HepG2 (cell line): Measurements from ENCODE around the gene ARL11. TPM values are rescaled to one million over a fixed set of nuclear protein-coding genes. Genes with fewer than 3 reads are reported as not detected.

Source experiments
- ATAC-seq: fragments of 200-7000 bp; cut with Tn5 transposase; 3 replicates; pipeline ENCODE4 v1.9.1; 2020; ENCODE audit warnings: mild to moderate bottlenecking, moderate library complexity
- BruUV-seq: library from RNA; stranded (reverse); fragments of 400-500 nt; replicated peaks from 2 replicates; lab custom pipeline; 2021; lab: Mats Ljungman, UMichigan
- CTCF ChIA-PET: fragments of 300-600 bp; formaldehyde crosslinking; extraction: SDS; loops from one replicate; lab custom pipeline; 2021; ENCODE audit warnings: low total read pairs, inconsistent platforms, low intra/inter-chr PET ratio; lab: Yijun Ruan, JAX
- POLR2A ChIA-PET: fragments of 350-600 bp; sonication (Branson Sonifier 250); formaldehyde crosslinking; loops from one replicate; lab custom pipeline; 2020; ENCODE audit warnings: antibody characterized with exemption, inconsistent platforms; lab: Yijun Ruan, JAX
- DNase-seq: peaks from one replicate; pipeline ENCODE4 v3.0.0-alpha.2; 2015; ENCODE audit warnings: low spot score
- FAIRE-seq: peaks from 3 replicates; lab custom pipeline; 2011; peaks lifted over from hg19 to GRCh38; lab: Jason Lieb, UNC
- H2AFZ ChIP-seq: one replicate; pipeline ENCODE4 v1.6.1; 2011; ENCODE audit warnings: low read length, inconsistent platforms
- H3K27ac ChIP-seq: fragments of 300-600 bp; 3 replicates; pipeline ENCODE4 v1.8.0; 2011; ENCODE audit warnings: mixed run types, mild to moderate bottlenecking, mixed read lengths, low read length, inconsistent platforms; ENCODE audit not compliant: insufficient read depth; ENCODE audit errors: extremely low read length
- H3K27me3 ChIP-seq, 2 experiments: fragments of 200-600 bp in 1 of 2; 2 replicates in 1 of 2; 3 replicates in 1 of 2; pipeline versions ENCODE4 v1.6.0 to v1.8.0; 2011; ENCODE audit warnings: low read length in 2 of 2, mild to moderate bottlenecking in 2 of 2, moderate library complexity in 2 of 2, inconsistent platforms in 1 of 2; ENCODE audit not compliant: insufficient read depth in 2 of 2, control insufficient read depth in 1 of 2
- H3K36me3 ChIP-seq, 2 experiments: fragments of 200-600 bp in 1 of 2; replicated peaks in 1 of 2; 2 replicates in 1 of 2; 3 replicates in 1 of 2; pipeline versions ENCODE4 v1.5.1 to v1.8.0; 2011; ENCODE audit warnings: low read length in 2 of 2, inconsistent platforms in 1 of 2; ENCODE audit not compliant: insufficient read depth in 2 of 2, control insufficient read depth in 1 of 2
- H3K4me1 ChIP-seq: 2 replicates; pipeline ENCODE4 v1.5.1; 2012; ENCODE audit warnings: low read length, inconsistent platforms; ENCODE audit not compliant: insufficient read depth
- H3K4me2 ChIP-seq: 2 replicates; pipeline ENCODE4 v1.6.0; 2011; ENCODE audit warnings: low read depth, low read length, inconsistent platforms
- H3K4me3 ChIP-seq, 3 experiments: fragments of 200-600 bp in 1 of 3; sonication (generic), shearing (Covaris generic) in 1 of 3; replicated peaks in 1 of 3; 2 replicates each; pipeline ENCODE4 v1.5.1; 2011 to 2016; ENCODE audit warnings: low read length in 3 of 3, inconsistent platforms in 2 of 3, low read depth in 2 of 3, mild to moderate bottlenecking in 2 of 3, control low read depth in 1 of 3, mixed read lengths in 1 of 3; ENCODE audit not compliant: insufficient read depth in 1 of 3
- H3K79me2 ChIP-seq: one replicate; pipeline ENCODE4 v1.6.1; 2011; ENCODE audit warnings: low read length, inconsistent platforms; ENCODE audit not compliant: insufficient read depth
- H3K9ac ChIP-seq: 2 replicates; pipeline ENCODE4 v1.6.0; 2011; ENCODE audit warnings: mild to moderate bottlenecking, low read depth, low read length, inconsistent platforms; ENCODE audit not compliant: insufficient read depth
- H3K9me3 ChIP-seq: 2 replicates; pipeline ENCODE4 v1.5.1; 2012; ENCODE audit warnings: mild to moderate bottlenecking, low read length
- H4K20me1 ChIP-seq: 2 replicates; pipeline ENCODE4 v1.6.0; 2011; ENCODE audit warnings: inconsistent platforms, mild to moderate bottlenecking, low read length, moderate library complexity; ENCODE audit not compliant: insufficient read depth
- ELF4 ChIP-seq: sonication (generic); formaldehyde crosslinking; IDR thresholded peaks from 2 replicates; pipeline ENCODE4 v1.5.0; 2020; ENCODE audit warnings: missing genetic modification reagents, mild to moderate bottlenecking, moderate library complexity, borderline replicate concordance
- FIP1L1 ChIP-seq: fragments of 200-400 bp; formaldehyde crosslinking; IDR thresholded peaks from 2 replicates; pipeline ENCODE4 v1.6.1; 2018; ENCODE audit warnings: low read depth, mild to moderate bottlenecking, low read length, moderate library complexity, borderline replicate concordance; ENCODE audit not compliant: insufficient read depth
- GZF1 ChIP-seq: sonication (generic); formaldehyde crosslinking; IDR thresholded peaks from 2 replicates; pipeline ENCODE4 v1.5.1; 2020; ENCODE audit warnings: mild to moderate bottlenecking, missing genetic modification reagents
- IKZF1 ChIP-seq: fragments of 450-650 bp; IDR thresholded peaks from 2 replicates; pipeline ENCODE4 v1.7.1; 2016
- NFYC ChIP-seq: IDR thresholded peaks from 2 replicates; pipeline ENCODE4 v1.6.1; 2016; ENCODE audit warnings: missing genetic modification reagents, missing compliant biosample characterization
- RAD51 ChIP-seq: fragments of 450-650 bp; IDR thresholded peaks from 2 replicates; pipeline ENCODE4 v1.6.1; 2016; ENCODE audit warnings: borderline replicate concordance
- SMAD9 ChIP-seq: sonication (generic); formaldehyde crosslinking; IDR thresholded peaks from 2 replicates; pipeline ENCODE4 v1.5.1; 2020; ENCODE audit warnings: mild to moderate bottlenecking, missing genetic modification reagents
- TEAD2 ChIP-seq: sonication (generic); formaldehyde crosslinking; IDR thresholded peaks from 2 replicates; pipeline ENCODE4 v1.9.0; 2021; ENCODE audit warnings: missing genetic modification reagents
- U2AF2 ChIP-seq: fragments of 200-400 bp; formaldehyde crosslinking; IDR thresholded peaks from 2 replicates; pipeline ENCODE4 v1.6.1; 2017; ENCODE audit warnings: low read depth, mild to moderate bottlenecking, low read length
- ZFP37 ChIP-seq: sonication (generic); formaldehyde crosslinking; IDR thresholded peaks from 2 replicates; pipeline ENCODE4 v1.4.0; 2020; ENCODE audit warnings: missing genetic modification reagents, borderline replicate concordance
- ZNF12 ChIP-seq: sonication (generic); formaldehyde crosslinking; IDR thresholded peaks from 2 replicates; pipeline ENCODE4 v1.5.0; 2020; ENCODE audit warnings: missing genetic modification reagents
- ZNF343 ChIP-seq: sonication (generic); formaldehyde crosslinking; IDR thresholded peaks from 2 replicates; pipeline ENCODE4 v1.4.0; 2020; ENCODE audit warnings: mild to moderate bottlenecking, missing genetic modification reagents
- ZNF552 ChIP-seq: sonication (generic); formaldehyde crosslinking; IDR thresholded peaks from 2 replicates; pipeline ENCODE4 v1.9.0; 2022; ENCODE audit warnings: missing genetic modification reagents, mild to moderate bottlenecking, borderline replicate concordance
- ZNF569 ChIP-seq: sonication (generic); formaldehyde crosslinking; IDR thresholded peaks from 2 replicates; pipeline ENCODE4 v1.5.0; 2020; ENCODE audit warnings: mild to moderate bottlenecking, missing genetic modification reagents, moderate library complexity, borderline replicate concordance
- WGBS: methylation state at CpG from one replicate; pipeline ENCODE4 v1.1.6; 2017; ENCODE audit warnings: low lambda C conversion rate; 5-methylcytosine and 5-hydroxymethylcytosine counted together
- in situ Hi-C: cut with HindIII; loops from 2 replicates; pipeline ENCODE4 v1.10.0; 2017; ENCODE audit warnings: low pct_unique_long_range_greater_than_20kb; ENCODE audit not compliant: extremely low pct_ligation_motif_present
- intact Hi-C: fragments of 100-400 bp; cut with micrococcal nuclease; formaldehyde crosslinking; loops from one replicate; pipeline ENCODE4 v1.10.0; 2022; ENCODE audit not compliant: unreplicated experiment
- polyA plus RNA-seq, 8 experiments: library from polyadenylated mRNA; depleted of rRNA in 3 of 8; stranded (reverse) in 7 of 8; unstranded in 1 of 8; fragments of >200 nt; fragmentation: Illumina TruSeq in 4 of 8; extraction: Trizol in 4 of 8; gene quantifications; 2 replicates each; pipeline versions ENCODE4 v1.2.1 to v1.2.3, GENCODE V29; 2011 to 2016; ENCODE audit warnings: low read depth in 4 of 8, missing spikeins in 1 of 8, mixed read lengths in 1 of 8; ENCODE audit not compliant: insufficient read depth in 1 of 8
- total RNA-seq, 5 experiments: library from RNA; depleted of rRNA; stranded (reverse); fragments of >200 nt; fragmentation: Illumina TruSeq; extraction: Trizol; gene quantifications; 2 replicates each; pipeline ENCODE4 v1.2.3, GENCODE V29; 2016; ENCODE audit warnings: low read depth in 1 of 5
- TF ChIP-seq, protein P1 (sequence below): sonication (generic); formaldehyde crosslinking; IDR thresholded peaks from 2 replicates; pipeline ENCODE4 v1.4.0; 2020; ENCODE audit warnings: missing genetic modification reagents
- TF ChIP-seq, protein P2 (sequence below): sonication (generic); formaldehyde crosslinking; IDR thresholded peaks from 2 replicates; pipeline ENCODE4 v1.5.0; 2020; ENCODE audit warnings: mild to moderate bottlenecking, missing genetic modification reagents
- TF ChIP-seq, protein P3 (sequence below): sonication (generic); formaldehyde crosslinking; IDR thresholded peaks from 2 replicates; pipeline ENCODE4 v1.9.0; 2022; ENCODE audit warnings: low read depth, missing genetic modification reagents
- TF ChIP-seq, protein P4 (sequence below): sonication (generic); formaldehyde crosslinking; IDR thresholded peaks from 2 replicates; pipeline ENCODE4 v1.4.0; 2020; ENCODE audit warnings: missing genetic modification reagents

ARL11 gene
- total and polyA plus RNA-seq, 2 of the 13 experiments (the other 11 are each of a cell fraction or from before 2014, with no cell fraction given) = 0.04 to 0.22 TPM

DNA sequence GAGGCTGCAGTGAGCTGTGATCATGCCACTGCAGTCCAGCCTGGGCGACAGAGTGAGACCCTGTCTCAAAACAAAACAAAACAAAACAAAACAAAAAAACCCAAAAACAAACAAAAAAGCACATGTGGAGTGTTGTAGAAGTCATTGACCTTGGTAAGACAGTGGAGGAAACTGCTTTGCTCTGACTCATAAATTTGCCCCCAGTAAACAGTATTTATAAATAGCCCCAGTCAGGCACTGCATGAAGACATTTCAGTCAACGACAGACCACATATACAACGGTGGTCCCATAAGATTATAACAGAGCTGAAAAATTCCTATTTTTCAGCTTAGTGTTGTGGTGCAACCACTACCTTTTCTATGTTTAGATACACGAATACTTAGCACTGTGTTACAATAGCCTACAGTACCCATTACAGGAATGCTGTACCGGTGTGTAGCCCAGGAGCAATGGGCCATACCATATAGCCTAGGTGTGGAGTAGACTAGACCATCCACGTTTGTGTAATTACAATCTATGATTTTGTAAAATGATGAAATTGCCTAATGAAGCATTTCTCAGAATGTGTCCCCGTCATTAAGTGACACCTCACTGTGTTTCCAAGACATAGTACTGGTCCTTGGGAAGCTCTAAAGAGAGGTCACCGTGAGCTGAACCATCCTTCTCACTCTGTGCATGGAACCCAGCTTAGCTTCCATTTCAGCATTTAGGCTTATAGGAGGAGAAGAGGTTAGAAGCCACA lies 1.1 kb downstream of the ARL11 start (continued):
- TF ChIP-seq, protein P1, sequence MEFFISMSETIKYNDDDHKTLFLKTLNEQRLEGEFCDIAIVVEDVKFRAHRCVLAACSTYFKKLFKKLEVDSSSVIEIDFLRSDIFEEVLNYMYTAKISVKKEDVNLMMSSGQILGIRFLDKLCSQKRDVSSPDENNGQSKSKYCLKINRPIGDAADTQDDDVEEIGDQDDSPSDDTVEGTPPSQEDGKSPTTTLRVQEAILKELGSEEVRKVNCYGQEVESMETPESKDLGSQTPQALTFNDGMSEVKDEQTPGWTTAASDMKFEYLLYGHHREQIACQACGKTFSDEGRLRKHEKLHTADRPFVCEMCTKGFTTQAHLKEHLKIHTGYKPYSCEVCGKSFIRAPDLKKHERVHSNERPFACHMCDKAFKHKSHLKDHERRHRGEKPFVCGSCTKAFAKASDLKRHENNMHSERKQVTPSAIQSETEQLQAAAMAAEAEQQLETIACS = no peak
- TF ChIP-seq ZNF552 (no peak), ZNF569 (CRISPR knock-in tag) (no peak), SMAD9 (no peak), IKZF1 (no peak), ZNF343 (no peak), ZNF12 (CRISPR knock-in tag) (no peak)
- TF ChIP-seq, protein P2, sequence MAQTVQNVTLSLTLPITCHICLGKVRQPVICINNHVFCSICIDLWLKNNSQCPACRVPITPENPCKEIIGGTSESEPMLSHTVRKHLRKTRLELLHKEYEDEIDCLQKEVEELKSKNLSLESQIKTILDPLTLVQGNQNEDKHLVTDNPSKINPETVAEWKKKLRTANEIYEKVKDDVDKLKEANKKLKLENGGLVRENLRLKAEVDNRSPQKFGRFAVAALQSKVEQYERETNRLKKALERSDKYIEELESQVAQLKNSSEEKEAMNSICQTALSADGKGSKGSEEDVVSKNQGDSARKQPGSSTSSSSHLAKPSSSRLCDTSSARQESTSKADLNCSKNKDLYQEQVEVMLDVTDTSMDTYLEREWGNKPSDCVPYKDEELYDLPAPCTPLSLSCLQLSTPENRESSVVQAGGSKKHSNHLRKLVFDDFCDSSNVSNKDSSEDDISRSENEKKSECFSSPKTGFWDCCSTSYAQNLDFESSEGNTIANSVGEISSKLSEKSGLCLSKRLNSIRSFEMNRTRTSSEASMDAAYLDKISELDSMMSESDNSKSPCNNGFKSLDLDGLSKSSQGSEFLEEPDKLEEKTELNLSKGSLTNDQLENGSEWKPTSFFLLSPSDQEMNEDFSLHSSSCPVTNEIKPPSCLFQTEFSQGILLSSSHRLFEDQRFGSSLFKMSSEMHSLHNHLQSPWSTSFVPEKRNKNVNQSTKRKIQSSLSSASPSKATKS = no peak

DNA sequence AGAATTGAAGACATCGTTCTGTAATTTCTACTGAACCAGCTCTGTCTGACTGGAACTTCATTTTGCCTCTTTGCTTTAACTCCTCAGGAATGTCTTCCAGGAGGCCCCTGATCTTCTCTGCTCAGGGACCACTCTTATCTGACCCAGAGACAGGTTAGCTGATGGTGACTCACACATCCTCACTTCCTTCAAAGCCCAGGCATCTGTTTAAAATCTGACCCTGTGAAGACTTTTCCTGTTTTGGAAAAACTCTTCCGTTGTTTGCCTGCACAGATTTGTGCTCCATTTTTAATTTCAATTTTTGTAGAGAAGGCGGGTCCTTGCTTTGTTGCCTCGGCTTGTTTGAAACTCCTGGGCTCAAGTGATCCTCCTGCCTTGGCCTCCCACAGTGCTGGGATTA lies 1.6 kb downstream of the ARL11 start:
- H3K4me1 ChIP-seq = peaks cover 51% of the 10 kb centered on the region
- ChIA-PET CTCF (no interaction called here), POLR2A (no interaction called here)
- no peak overlapping the region for H3K27ac ChIP-seq
- in situ Hi-C loops = no loop called here
- intact Hi-C loops = no loop called here
- H3K4me3 ChIP-seq = no peak overlapping the region
- H3K9ac ChIP-seq = no peak overlapping the region
- H4K20me1 ChIP-seq = no peaks in the 10 kb centered on the region
- H2AFZ ChIP-seq = no peak overlapping the region
- DNase-seq (no peak), ATAC-seq (no peak), FAIRE-seq (no peak)
- no peaks in the 10 kb centered on the region; a peak in 1 of 5 replicates for H3K27me3 ChIP-seq
- H3K4me2 ChIP-seq = no peak overlapping the region
- WGBS = 46% methylated on average over 4 of the region's 4 CpGs
- no peaks in the 10 kb centered on the region for H3K36me3 ChIP-seq
- no TSS peak for BruUV-seq
- H3K79me2 ChIP-seq = no peaks in the 10 kb centered on the region
- no peaks in the 10 kb centered on the region for H3K9me3 ChIP-seq
- TF ChIP-seq, protein P3, sequence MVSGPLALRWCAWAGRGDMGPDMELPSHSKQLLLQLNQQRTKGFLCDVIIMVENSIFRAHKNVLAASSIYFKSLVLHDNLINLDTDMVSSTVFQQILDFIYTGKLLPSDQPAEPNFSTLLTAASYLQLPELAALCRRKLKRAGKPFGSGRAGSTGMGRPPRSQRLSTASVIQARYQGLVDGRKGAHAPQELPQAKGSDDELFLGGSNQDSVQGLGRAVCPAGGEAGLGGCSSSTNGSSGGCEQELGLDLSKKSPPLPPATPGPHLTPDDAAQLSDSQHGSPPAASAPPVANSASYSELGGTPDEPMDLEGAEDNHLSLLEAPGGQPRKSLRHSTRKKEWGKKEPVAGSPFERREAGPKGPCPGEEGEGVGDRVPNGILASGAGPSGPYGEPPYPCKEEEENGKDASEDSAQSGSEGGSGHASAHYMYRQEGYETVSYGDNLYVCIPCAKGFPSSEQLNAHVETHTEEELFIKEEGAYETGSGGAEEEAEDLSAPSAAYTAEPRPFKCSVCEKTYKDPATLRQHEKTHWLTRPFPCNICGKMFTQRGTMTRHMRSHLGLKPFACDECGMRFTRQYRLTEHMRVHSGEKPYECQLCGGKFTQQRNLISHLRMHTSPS = no peak
- TF ChIP-seq NFYC (no peak), U2AF2 (no peak), ELF4 (CRISPR knock-in tag) (no peak), ZFP37 (CRISPR knock-in tag) (no peak), FIP1L1 (no peak), RAD51 (no peak), GZF1 (CRISPR knock-in tag) (no peak), TEAD2 (CRISPR knock-in tag) (no peak)
- TF ChIP-seq, protein P4, sequence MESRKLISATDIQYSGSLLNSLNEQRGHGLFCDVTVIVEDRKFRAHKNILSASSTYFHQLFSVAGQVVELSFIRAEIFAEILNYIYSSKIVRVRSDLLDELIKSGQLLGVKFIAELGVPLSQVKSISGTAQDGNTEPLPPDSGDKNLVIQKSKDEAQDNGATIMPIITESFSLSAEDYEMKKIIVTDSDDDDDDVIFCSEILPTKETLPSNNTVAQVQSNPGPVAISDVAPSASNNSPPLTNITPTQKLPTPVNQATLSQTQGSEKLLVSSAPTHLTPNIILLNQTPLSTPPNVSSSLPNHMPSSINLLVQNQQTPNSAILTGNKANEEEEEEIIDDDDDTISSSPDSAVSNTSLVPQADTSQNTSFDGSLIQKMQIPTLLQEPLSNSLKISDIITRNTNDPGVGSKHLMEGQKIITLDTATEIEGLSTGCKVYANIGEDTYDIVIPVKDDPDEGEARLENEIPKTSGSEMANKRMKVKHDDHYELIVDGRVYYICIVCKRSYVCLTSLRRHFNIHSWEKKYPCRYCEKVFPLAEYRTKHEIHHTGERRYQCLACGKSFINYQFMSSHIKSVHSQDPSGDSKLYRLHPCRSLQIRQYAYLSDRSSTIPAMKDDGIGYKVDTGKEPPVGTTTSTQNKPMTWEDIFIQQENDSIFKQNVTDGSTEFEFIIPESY = no peak
